Keratinocyte (primary cell): Measurements from ENCODE around the gene RIT2. TPM values are rescaled to one million over a fixed set of nuclear protein-coding genes. Genes with fewer than 3 reads are reported as not detected.

Experiments
- DNase-seq: peaks from one replicate; pipeline ENCODE4 v3.0.0-alpha.2; 2011; ENCODE audit warnings: low read depth, missing footprints, low spot score
- FAIRE-seq: peaks from 2 replicates; lab custom pipeline; 2011; peaks lifted over from hg19 to GRCh38; lab: Jason Lieb, UNC
- H2AFZ ChIP-seq: 2 replicates; pipeline ENCODE4 v1.6.0; 2012; ENCODE audit warnings: low read length, control low read depth, inconsistent platforms; ENCODE audit not compliant: control insufficient read depth
- H3K27ac ChIP-seq: 2 replicates; pipeline ENCODE4 v1.5.1; 2011; ENCODE audit warnings: low read length; ENCODE audit not compliant: control insufficient read depth, insufficient read depth
- H3K27me3 ChIP-seq: 3 replicates; pipeline ENCODE4 v1.6.0; 2011; ENCODE audit warnings: low read length; ENCODE audit not compliant: control insufficient read depth, insufficient read depth; ENCODE audit errors: extremely low read depth
- H3K36me3 ChIP-seq, 2 experiments: 2 replicates in 1 of 2; 3 replicates in 1 of 2; pipeline ENCODE4 v1.5.1; 2011; ENCODE audit warnings: low read length in 2 of 2, mild to moderate bottlenecking in 1 of 2; ENCODE audit not compliant: control insufficient read depth in 2 of 2, insufficient read depth in 2 of 2; ENCODE audit errors: extremely low read depth in 1 of 2
- H3K4me1 ChIP-seq: 3 replicates; pipeline ENCODE4 v1.5.1; 2011; ENCODE audit warnings: low read length; ENCODE audit not compliant: control insufficient read depth, insufficient read depth; ENCODE audit errors: extremely low read depth
- H3K4me2 ChIP-seq: 3 replicates; pipeline ENCODE4 v1.6.0; 2011; ENCODE audit warnings: low read depth, low read length; ENCODE audit not compliant: control insufficient read depth, insufficient read depth; ENCODE audit errors: extremely low read depth
- H3K4me3 ChIP-seq, 3 experiments: fragments of 200-600 bp in 1 of 3; sonication (generic) in 1 of 3; 2 replicates in 2 of 3; 3 replicates in 1 of 3; pipeline ENCODE4 v1.5.1; 2011 to 2016; ENCODE audit warnings: low read length in 3 of 3, mild to moderate bottlenecking in 3 of 3, control low read depth in 2 of 3, inconsistent platforms in 1 of 3, low read depth in 1 of 3, mixed read lengths in 1 of 3, mixed run types in 1 of 3, moderate library complexity in 1 of 3; ENCODE audit not compliant: control insufficient read depth in 2 of 3, insufficient read depth in 2 of 3; ENCODE audit errors: extremely low read depth in 1 of 3
- H3K79me2 ChIP-seq: 2 replicates; pipeline ENCODE4 v1.6.0; 2012; ENCODE audit warnings: low read length; ENCODE audit not compliant: control insufficient read depth, insufficient read depth
- H3K9ac ChIP-seq: 3 replicates; pipeline ENCODE4 v1.6.0; 2011; ENCODE audit warnings: low read length; ENCODE audit not compliant: control insufficient read depth, insufficient read depth; ENCODE audit errors: extremely low read depth
- H3K9me1 ChIP-seq: 3 replicates; pipeline ENCODE4 v1.6.0; 2011; ENCODE audit warnings: low read length; ENCODE audit not compliant: control insufficient read depth, insufficient read depth; ENCODE audit errors: extremely low read depth
- H3K9me3 ChIP-seq: 2 replicates; pipeline ENCODE4 v1.5.1; 2012; ENCODE audit warnings: low read depth, low read length; ENCODE audit not compliant: control insufficient read depth
- H4K20me1 ChIP-seq: 3 replicates; pipeline ENCODE4 v1.6.0; 2011; ENCODE audit warnings: low read length; ENCODE audit not compliant: control insufficient read depth, insufficient read depth; ENCODE audit errors: extremely low read depth
- EZH2 ChIP-seq: IDR thresholded peaks from one replicate; pipeline ENCODE4 v1.6.1; 2012; ENCODE audit warnings: inconsistent platforms, mild to moderate bottlenecking, low read length, moderate library complexity
- dilution Hi-C: fragments of 300-500 bp; cut with MboI; formaldehyde crosslinking; loops from one replicate; pipeline ENCODE4 v1.7.0; 2020; ENCODE audit warnings: low sequenced_read_pairs; ENCODE audit not compliant: extremely low pct_ligation_motif_present
- polyA plus RNA-seq, 5 experiments: library from polyadenylated mRNA; depleted of rRNA in 3 of 5; stranded (reverse) in 3 of 5; stranded (forward) in 1 of 5; unstranded in 1 of 5; fragments of >200 nt; gene quantifications; 1 replicate in 1 of 5; 2 replicates in 3 of 5; 3 replicates in 1 of 5; pipeline versions ENCODE4 v1.2.1 to v1.2.3, GENCODE V29; 2011 to 2012; ENCODE audit warnings: missing spikeins in 2 of 5, low read depth in 1 of 5, low replicate concordance in 1 of 5
- TF ChIP-seq, protein P1 (sequence below), 3 experiments: IDR thresholded peaks in 1 of 3; conservative IDR thresholded peaks in 1 of 3; optimal IDR thresholded peaks in 1 of 3; 2 replicates in 2 of 3; 3 replicates in 1 of 3; pipeline versions ENCODE3 to v1.5.1; 2011; ENCODE audit warnings: low read length in 3 of 3, mild to moderate bottlenecking in 3 of 3, moderate library complexity in 2 of 3, control low read depth in 1 of 3, inconsistent platforms in 1 of 3; ENCODE audit not compliant: insufficient read depth in 2 of 3; ENCODE audit errors: extremely low read depth in 1 of 3

RIT2 gene
- polyA plus RNA-seq, 1 donor (not counting 4 experiments of a cell fraction or from before 2014, with no cell fraction given) = not detected

DNA sequence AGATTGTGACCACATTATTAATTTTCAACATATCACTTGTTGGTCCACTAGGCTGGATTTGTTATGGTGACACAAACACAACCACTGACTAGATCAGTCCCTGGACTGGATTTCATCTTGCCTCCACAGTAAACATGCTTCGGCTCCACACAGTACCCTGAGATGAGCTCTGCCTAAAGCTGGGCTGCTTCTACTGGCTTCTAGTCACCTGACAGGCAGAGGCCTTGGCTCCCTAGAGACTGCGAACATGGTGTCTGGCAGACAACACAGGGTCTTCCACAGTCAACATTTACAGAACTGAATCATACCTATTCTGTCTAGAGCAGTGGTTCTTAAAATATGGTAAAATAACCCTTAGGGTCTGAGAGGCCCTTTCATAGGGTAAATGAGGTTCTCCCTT, 69.2 kb downstream of the RIT2 start:
- Histone ChIP-seq H3K9ac (no peak overlapping the region), H3K27ac (no peak overlapping the region), H3K4me2 (no peak overlapping the region), H2AFZ (no peak overlapping the region), H3K9me3 (no peaks in the 10 kb centered on the region), H3K79me2 (no peaks in the 10 kb centered on the region), H3K4me1 (no peaks in the 10 kb centered on the region), H3K36me3 (no peaks in the 10 kb centered on the region), H3K4me3 (no peak overlapping the region), H4K20me1 (no peaks in the 10 kb centered on the region), H3K27me3 (no peaks in the 10 kb centered on the region), H3K9me1 (no peaks in the 10 kb centered on the region)
- no peak for DNase-seq
- no peak for FAIRE-seq
- TF ChIP-seq, protein P1, sequence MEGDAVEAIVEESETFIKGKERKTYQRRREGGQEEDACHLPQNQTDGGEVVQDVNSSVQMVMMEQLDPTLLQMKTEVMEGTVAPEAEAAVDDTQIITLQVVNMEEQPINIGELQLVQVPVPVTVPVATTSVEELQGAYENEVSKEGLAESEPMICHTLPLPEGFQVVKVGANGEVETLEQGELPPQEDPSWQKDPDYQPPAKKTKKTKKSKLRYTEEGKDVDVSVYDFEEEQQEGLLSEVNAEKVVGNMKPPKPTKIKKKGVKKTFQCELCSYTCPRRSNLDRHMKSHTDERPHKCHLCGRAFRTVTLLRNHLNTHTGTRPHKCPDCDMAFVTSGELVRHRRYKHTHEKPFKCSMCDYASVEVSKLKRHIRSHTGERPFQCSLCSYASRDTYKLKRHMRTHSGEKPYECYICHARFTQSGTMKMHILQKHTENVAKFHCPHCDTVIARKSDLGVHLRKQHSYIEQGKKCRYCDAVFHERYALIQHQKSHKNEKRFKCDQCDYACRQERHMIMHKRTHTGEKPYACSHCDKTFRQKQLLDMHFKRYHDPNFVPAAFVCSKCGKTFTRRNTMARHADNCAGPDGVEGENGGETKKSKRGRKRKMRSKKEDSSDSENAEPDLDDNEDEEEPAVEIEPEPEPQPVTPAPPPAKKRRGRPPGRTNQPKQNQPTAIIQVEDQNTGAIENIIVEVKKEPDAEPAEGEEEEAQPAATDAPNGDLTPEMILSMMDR (optimal IDR thresholded peaks at IDR 0.05 in 1 of 3, IDR thresholded peaks at IDR 0.05 in 1 of 3, conservative IDR thresholded peaks at IDR 0.05 in 1 of 3; ENCODE audit: extremely low read depth in 1 of 3, insufficient read depth in 2 of 3, low read length in 3 of 3) = no peak
- no peak for TF ChIP-seq EZH2
- dilution Hi-C loops = no loop called here

DNA sequence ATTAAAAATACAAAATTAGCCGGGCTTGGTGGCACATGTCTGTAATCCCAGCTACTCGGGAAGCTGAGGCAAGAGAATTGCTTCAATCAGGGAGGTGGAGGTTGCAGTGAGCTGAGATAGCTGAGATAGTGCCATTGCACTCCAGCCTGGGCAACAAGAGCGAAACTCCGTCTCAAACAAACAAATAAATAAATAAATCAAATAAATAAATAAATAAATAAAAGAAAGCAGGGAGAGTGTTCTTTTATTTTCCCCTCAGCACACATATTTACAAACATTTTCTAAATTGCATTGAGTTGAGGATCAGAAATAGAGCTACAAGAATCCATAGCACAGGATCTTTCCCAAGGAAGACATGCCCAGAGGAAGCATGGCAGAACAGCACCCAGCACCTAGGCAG, 71.9 kb downstream of the RIT2 start:
- no peaks in the 10 kb centered on the region for H3K36me3 ChIP-seq
- no peak for TF ChIP-seq EZH2
- TF ChIP-seq, protein P1 (optimal IDR thresholded peaks at IDR 0.05 in 1 of 3, IDR thresholded peaks at IDR 0.05 in 1 of 3, conservative IDR thresholded peaks at IDR 0.05 in 1 of 3; ENCODE audit: extremely low read depth in 1 of 3, insufficient read depth in 2 of 3, low read length in 3 of 3) = no peak
- H3K27ac ChIP-seq = no peak overlapping the region
- no peaks in the 10 kb centered on the region for H3K4me1 ChIP-seq
- no peak overlapping the region for H2AFZ ChIP-seq
- no peaks in the 10 kb centered on the region for H4K20me1 ChIP-seq
- H3K4me3 ChIP-seq = no peak overlapping the region
- H3K27me3 ChIP-seq = no peaks in the 10 kb centered on the region
- DNase-seq (no peak), FAIRE-seq (no peak)
- H3K4me2 ChIP-seq = no peak overlapping the region
- no peaks in the 10 kb centered on the region for H3K9me3 ChIP-seq
- no peaks in the 10 kb centered on the region for H3K79me2 ChIP-seq
- H3K9me1 ChIP-seq = no peaks in the 10 kb centered on the region
- no peak overlapping the region for H3K9ac ChIP-seq
- dilution Hi-C loops = no loop called here
